GM12872 (cell line): ENCODE results near the gene NR2F6.

ENCODE experiments used
- TF ChIP-seq, protein P1 (sequence below): IDR thresholded peaks from 3 replicates; pipeline ENCODE4 v1.5.1; 2011; ENCODE audit warnings: low read depth, mild to moderate bottlenecking, low read length, moderate library complexity; ENCODE audit not compliant: insufficient read depth

Gene NR2F6

DNA sequence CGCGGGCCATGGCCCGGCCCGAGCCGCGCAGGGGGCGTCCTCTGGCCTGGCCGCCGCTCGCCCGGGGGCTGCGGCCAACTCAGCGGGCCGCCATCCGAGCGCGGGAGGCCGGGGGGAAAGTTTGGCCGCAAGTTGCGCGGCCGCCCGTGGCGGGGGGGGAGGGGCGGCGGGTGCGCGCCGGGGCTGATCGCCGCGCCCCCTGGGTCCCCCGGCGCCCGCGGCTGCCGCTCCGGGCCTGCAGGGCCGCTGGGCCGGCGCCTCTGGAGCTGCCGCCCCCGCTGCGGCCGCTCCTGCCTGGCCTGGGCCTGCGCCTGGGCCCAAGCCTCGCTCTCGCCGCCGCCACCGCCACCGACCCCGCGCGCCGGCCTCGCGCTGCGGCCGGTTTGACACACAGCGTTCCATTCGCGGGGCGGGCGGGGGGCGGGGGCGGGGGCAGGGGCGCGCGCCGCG, at the start of gene NR2F6:
Gene NR2F6 (minus strand): TSS at position 385 of the 450 bp plus-strand sequence. CDS start 699 bp downstream, outside the sequence.
- TF ChIP-seq, protein P1, sequence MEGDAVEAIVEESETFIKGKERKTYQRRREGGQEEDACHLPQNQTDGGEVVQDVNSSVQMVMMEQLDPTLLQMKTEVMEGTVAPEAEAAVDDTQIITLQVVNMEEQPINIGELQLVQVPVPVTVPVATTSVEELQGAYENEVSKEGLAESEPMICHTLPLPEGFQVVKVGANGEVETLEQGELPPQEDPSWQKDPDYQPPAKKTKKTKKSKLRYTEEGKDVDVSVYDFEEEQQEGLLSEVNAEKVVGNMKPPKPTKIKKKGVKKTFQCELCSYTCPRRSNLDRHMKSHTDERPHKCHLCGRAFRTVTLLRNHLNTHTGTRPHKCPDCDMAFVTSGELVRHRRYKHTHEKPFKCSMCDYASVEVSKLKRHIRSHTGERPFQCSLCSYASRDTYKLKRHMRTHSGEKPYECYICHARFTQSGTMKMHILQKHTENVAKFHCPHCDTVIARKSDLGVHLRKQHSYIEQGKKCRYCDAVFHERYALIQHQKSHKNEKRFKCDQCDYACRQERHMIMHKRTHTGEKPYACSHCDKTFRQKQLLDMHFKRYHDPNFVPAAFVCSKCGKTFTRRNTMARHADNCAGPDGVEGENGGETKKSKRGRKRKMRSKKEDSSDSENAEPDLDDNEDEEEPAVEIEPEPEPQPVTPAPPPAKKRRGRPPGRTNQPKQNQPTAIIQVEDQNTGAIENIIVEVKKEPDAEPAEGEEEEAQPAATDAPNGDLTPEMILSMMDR = no peak

DNA sequence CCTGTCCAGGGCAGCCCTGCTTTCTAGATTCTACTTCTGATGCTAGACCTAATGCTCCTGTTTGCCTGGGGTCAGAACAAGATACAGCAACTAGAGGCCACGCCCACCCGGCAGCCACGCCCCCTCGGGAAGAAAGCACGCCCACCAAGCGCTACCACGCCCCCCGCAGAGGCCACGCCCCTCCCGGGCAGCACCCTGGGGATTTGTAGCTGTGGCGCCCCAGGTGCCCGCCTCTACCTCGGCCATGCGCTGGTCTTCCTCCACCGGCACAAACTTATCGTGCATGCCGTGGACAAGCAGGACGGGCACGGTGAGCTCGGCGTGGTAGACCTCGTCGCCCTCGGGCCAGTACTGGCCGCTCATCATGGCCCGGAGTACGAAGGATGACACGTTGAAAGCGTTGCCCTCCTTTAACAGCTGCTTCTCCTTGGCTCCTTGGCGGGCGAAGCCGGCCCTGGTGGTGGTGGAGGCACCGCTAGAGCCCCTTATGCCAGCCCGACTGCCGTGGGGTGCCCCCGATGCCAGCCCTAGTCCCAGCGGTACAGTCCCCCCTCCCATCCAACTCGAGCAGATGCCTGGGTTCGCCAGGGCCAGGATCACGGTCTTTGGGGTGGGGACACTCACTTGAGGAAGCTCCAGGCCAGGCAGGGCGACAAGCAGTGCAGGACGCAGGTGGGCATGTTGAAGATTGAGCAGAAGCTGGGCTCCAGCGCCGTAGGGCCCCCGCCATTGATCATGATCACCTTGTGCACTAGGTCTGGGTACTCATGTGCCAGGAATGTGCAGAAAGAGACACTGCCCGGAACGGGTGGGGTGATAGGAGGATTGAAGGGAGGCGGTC, 48.6 kb upstream of the NR2F6 start:
- TF ChIP-seq, protein P1 = no peak

DNA sequence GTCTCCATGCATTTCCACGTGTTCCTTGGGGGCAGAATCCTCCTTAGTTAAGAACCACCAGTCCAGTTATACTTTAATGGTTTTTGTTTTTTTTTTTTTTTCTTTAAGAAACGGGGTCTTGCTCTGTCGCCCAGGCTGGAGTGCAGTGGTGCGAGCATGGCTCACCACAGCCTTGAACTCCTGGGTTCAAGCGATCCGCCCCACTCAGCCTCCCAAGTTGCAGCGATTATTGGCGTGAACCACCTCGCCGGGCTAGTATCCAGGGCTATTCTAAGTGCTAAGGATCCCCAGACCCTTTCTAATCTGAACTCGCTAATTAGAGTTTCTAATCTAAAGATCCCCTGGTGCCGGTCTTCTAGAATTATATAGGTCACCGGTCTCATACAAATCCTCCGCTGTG, 47.9 kb upstream of the NR2F6 start:
- TF ChIP-seq, protein P1 = no peak

DNA sequence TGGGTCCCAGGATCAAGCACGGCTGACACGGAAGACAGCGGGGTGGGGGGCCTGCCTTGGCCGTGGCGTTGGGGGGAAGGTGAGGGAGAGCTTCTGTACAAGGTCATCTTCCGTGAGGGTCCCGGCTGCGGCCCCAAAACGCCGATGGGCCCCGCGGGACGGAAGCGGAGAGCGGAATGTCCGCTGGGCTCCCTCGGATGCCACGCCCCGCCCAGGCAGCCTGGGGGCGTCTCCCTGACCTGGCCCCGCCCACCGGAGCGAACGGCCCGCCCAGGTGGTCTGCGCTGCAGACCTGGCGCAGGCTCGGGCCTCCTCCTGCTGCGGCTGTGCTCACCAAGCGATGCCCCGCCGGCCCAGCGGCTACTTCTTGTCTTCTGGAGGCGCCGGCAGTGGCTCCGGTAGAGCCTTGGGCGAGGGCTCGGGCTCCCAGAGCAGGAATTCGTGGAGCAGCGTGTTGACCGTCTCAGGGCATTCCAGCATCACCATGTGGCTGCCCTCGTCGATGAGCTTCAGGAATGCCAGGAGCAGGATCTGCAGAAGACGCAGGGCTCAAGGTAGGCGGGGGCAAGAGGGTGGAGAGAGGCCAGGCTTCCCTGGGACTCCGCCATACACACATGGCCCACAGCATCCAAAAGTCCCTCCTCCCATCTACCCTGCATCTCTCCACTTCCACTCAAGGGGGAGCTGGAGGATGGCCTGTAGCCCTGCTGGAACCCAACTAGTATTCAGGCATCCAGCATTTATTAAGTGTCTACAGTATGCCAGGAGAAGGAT, 46.8 kb upstream of the NR2F6 start:
- TF ChIP-seq, protein P1 = peak; percentile 80

DNA sequence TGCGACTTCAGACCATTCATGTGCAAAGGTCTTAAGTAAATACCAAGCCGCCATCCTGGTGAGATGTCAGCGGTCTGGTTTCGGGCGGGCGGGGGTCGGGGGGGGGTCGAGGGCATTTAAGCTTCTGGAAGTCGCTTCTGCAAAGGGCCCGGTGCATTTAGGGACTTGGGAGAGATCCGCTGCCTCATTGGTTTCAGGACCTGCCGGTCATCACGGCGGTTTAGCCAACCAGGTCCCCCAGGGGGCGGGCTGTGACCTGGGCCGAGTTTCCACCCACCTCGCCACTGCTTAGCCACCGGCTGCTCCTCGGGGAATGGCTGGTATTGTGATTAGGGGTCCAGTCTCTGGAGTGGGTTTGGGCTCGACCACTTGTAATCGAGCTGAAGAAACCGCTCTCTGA, 43.8 kb upstream of the NR2F6 start:
- TF ChIP-seq, protein P1 = no peak

DNA sequence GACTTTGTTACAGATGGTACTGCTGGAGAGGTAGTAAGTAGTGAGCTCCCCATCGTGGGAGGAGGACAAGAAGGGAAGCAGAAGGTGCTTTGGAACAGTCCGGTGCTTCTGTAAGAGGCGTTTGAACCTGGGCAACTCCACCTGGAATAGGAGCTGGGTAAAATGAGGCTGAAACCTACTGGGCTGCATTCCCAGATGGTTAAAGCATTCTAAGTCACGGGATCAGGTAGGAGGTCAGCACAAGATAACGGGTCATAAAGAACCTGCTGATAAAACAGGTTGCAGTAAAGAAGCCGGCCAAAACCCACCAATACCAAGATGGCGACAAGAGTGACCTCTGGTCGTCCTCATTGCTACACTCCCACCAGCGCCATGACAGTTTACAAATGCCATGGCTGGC, 41.0 kb upstream of the NR2F6 start:
- TF ChIP-seq, protein P1 = no peak

DNA sequence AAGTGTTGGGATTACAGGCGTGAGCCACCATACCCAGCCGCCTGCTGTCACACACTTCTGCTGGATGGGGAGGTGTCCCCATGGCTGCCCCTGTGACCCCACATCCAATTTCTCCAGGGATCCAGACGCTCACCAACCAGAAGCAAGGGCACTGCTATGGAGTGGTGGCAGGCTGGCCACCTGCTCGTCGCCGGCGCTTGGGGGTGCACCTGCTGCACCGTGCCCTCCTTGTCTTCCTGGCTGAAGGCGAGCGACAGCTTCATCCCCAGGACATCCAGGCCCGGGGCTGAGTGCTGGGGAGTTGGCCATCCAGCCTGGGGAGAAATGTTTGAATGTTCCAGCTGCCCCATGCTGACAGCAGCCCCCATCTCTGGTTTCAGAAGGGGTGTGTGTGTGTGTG, 40.5 kb upstream of the NR2F6 start:
- TF ChIP-seq, protein P1 = no peak
